ENCODE data around the gene ARRDC4. TPM values are rescaled to one million over a fixed set of nuclear protein-coding genes. Genes with fewer than 3 reads are reported as not detected.

ARRDC4 gene
- polyA plus RNA-seq, 3 donors, result 13.0 to 40.5 (median 19.0) TPM

GRCh38 chr15:97993310-97993738, 32.8 kb downstream of the ARRDC4 start:
- Mint-ChIP-seq H3K4me1 (peaks cover 17% of the 10 kb centered on the region), H3K27ac (no peak overlapping the region), H3K9me3 (peaks cover 0 to 2% (median 0%) of the 10 kb centered on the region in 7 donors), H3K36me3 (no peaks in the 10 kb centered on the region), H3K27me3 (ENCODE audit: low read depth in 3 of 3) (peaks cover 0 to 2% (median 0%) of the 10 kb centered on the region in 3 donors), H3K4me3 (no peak overlapping the region)
- Histone ChIP-seq H3K36me3 (replicated peaks in 1 of 2; ENCODE audit: control insufficient read depth in 1 of 2, insufficient read depth in 2 of 2, low read length in 2 of 2) (no peaks in the 10 kb centered on the region), H4K20me1 (ENCODE audit: insufficient read depth, low read length) (no peaks in the 10 kb centered on the region), H3K4me1 (ENCODE audit: control insufficient read depth in 1 of 2, insufficient read depth in 2 of 2, low read length in 2 of 2) (peaks cover 9 to 14% of the 10 kb centered on the region in 2 donors), H3K79me2 (ENCODE audit: insufficient read depth, low read length) (no peaks in the 10 kb centered on the region), H3K4me2 (replicated peaks; ENCODE audit: extremely low read depth, low read length, poor library complexity, severe bottlenecking) (no peak overlapping the region), H3K9ac (ENCODE audit: insufficient read depth, low read length, poor library complexity, severe bottlenecking) (no peak overlapping the region), H3K27me3 (ENCODE audit: control insufficient read depth in 2 of 2, insufficient read depth in 2 of 2, low read length in 2 of 2) (no peaks in the 10 kb centered on the region), H3K27ac (ENCODE audit: low read depth in 1 of 2, low read length in 2 of 2) (no peak overlapping the region), H2AFZ (ENCODE audit: insufficient read depth, low read depth, low read length, poor library complexity, severe bottlenecking) (no peak overlapping the region), H3K9me3 (replicated peaks in 1 of 2; ENCODE audit: control insufficient read depth in 1 of 2, insufficient read depth in 1 of 2, low read length in 2 of 2) (no peaks in the 10 kb centered on the region), H3K4me3 (replicated peaks in 1 of 3; ENCODE audit: low read depth in 2 of 3, low read length in 3 of 3) (no peak overlapping the region)
- WGBS (ENCODE audit: insufficient coverage), result 10% methylated on average over 3 of the region's 3 CpGs
- no peak for DNase-seq
- no peak for TF ChIP-seq CTCF (IDR thresholded peaks at IDR 0.05)
- intact Hi-C loops (cut with micrococcal nuclease), result loop anchor here in 1 of 2 donors (10.0 kb wide), 1 partner anchor 81 kb away; no protein-coding TSS in a partner anchor

DNA sequence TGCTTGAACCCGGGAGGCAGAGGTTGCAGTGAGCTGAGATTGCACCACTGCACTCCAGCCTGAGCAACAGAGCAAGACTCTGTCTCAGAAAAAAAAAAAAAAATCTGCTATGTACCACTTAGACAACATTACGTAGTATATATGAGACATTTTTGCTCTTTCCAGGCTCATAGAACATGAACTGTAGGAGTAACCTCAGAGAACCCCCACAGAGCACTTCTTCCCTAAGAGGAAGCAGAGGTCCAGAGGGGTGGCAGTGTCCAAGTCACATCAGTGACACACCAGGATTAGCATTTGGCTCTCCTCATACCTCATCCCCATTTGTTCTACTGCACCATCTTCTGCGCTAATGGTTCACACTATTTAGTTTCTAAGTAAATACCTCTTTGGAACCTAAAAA, 33.7 kb downstream of the ARRDC4 start:
- TF ChIP-seq CTCF (IDR thresholded peaks at IDR 0.05), result no peak
- H3K4me2 ChIP-seq (replicated peaks; ENCODE audit: extremely low read depth, low read length, poor library complexity, severe bottlenecking), result no peak overlapping the region
- DNase-seq, result no peak
- no peak overlapping the region for H3K4me3 ChIP-seq (replicated peaks in 1 of 3; ENCODE audit: low read depth in 2 of 3, low read length in 3 of 3)
- Mint-ChIP-seq H3K27me3 (ENCODE audit: low read depth in 3 of 3) (peaks cover 0 to 2% (median 0%) of the 10 kb centered on the region in 3 donors), H3K9me3 (peaks cover 0 to under 1% (median 0%) of the 10 kb centered on the region in 7 donors), H3K36me3 (no peaks in the 10 kb centered on the region), H3K27ac (peak overlapping the region in 1 of 7 donors; percentile 37), H3K4me1 (peaks cover 17% of the 10 kb centered on the region), H3K4me3 (no peak overlapping the region)
- no peak overlapping the region for H3K27ac ChIP-seq (ENCODE audit: low read depth in 1 of 2, low read length in 2 of 2)
- intact Hi-C loops (cut with micrococcal nuclease), result loop anchor here in 1 of 2 donors (10.0 kb wide), 1 partner anchor 81 kb away; no protein-coding TSS in a partner anchor
- H3K9me3 ChIP-seq (replicated peaks in 1 of 2; ENCODE audit: control insufficient read depth in 1 of 2, insufficient read depth in 1 of 2, low read length in 2 of 2), result no peaks in the 10 kb centered on the region
- no peak overlapping the region for H2AFZ ChIP-seq (ENCODE audit: insufficient read depth, low read depth, low read length, poor library complexity, severe bottlenecking)
- WGBS (ENCODE audit: insufficient coverage), result 100% methylated on average over 1 of the region's 3 CpGs
- no peaks in the 10 kb centered on the region for H3K79me2 ChIP-seq (ENCODE audit: insufficient read depth, low read length)
- H3K9ac ChIP-seq (ENCODE audit: insufficient read depth, low read length, poor library complexity, severe bottlenecking), result no peak overlapping the region
- H3K27me3 ChIP-seq (ENCODE audit: control insufficient read depth in 2 of 2, insufficient read depth in 2 of 2, low read length in 2 of 2), result no peaks in the 10 kb centered on the region
- H4K20me1 ChIP-seq (ENCODE audit: insufficient read depth, low read length), result no peaks in the 10 kb centered on the region
- H3K36me3 ChIP-seq (replicated peaks in 1 of 2; ENCODE audit: control insufficient read depth in 1 of 2, insufficient read depth in 2 of 2, low read length in 2 of 2), result no peaks in the 10 kb centered on the region
- H3K4me1 ChIP-seq (ENCODE audit: control insufficient read depth in 1 of 2, insufficient read depth in 2 of 2, low read length in 2 of 2), result peaks cover 9 to 14% of the 10 kb centered on the region in 2 donors
